Measurements from ENCODE around the gene AFG1L.
"Not testable (repeated sequence)": the region's sequence is repeated elsewhere in the genome, so short reads cannot be mapped to it uniquely, and the experiment has no call there.

Gene AFG1L

GRCh38 chr6:108350528-108350927 is 55.7 kb downstream of the AFG1L start:
- no peak for DNase-seq (ENCODE audit: low read depth)

GRCh38 chr6:108353853-108354252 is 59.0 kb downstream of the AFG1L start:
- DNase-seq (ENCODE audit: low read depth) = no peak

DNA sequence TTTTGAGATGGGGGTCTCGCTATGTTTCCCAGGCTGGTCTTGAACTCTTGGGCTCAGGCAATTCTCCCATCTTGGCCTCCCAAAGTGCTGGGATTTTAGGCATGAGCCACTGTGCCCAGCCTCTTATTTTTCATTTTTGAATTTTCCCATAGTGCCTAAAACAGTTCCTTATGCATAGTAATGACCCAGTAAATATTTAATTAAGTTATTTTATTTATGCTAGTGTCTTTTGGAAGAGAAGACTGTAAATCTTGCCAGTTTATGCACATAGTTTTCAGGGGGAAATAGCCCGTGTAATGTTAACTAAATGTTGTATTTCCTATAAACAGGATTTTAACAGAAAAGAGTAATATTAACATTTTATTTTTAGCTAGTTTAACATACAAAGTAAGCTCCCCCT is 60.3 kb downstream of the AFG1L start:
- DNase-seq (ENCODE audit: low read depth) = no peak

DNA sequence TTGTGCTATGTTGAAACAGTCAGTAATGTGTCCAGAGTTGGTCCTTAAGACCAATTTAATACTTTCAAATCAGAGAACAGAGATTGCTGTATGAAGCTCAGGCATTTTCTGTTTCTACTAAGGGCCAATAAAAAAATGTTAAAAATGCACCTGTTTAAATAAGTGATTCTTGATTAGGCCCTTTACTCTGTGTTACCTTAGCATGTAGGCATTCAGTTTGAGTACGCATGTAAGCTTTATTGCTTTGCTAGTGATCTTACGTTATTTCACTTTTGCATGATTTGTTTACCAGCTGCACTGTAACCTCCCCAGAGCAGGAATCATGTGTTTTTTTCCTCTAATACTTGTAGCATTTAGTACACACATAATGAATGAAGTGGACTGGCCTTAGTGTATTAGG is 61.0 kb downstream of the AFG1L start:
- no peak for DNase-seq (ENCODE audit: low read depth)

- DNase-seq (ENCODE audit: low read depth) = no peak
Measured at GRCh38 chr6:108359901-108360882, 65.3 kb downstream of the AFG1L start.

GRCh38 chr6:108360919-108361311 is 66.1 kb downstream of the AFG1L start:
- no peak for DNase-seq (ENCODE audit: low read depth)

DNA sequence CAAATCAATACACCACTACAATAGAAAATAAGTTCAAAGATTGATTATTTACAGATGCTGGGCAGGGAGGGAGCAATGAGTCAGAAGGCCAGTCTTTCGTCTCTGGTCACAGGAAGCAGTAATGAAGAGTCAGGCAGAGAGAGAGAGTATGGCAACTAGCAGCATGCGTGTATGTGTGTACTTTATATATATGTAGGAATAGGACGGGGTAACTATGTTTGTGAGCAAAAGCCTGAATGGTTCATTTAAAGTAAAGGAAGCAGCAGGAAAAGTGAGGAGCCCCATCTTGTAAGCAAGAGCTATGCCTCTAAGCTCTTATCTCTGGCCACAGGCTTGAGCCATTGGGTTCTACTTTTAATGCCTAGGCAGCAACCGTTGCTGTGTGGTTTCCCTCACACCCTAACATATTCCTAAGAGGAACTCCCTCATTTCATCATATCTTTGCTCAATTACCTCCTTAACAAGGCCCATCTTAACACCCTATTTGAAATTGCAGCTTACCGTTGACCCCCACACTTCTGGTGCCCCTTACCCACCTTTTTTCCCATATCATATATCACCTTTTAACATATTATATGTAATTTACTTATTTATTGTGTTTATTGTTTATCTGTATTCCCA is 66.6 kb downstream of the AFG1L start:
- DNase-seq (ENCODE audit: low read depth) = no peak

DNA sequence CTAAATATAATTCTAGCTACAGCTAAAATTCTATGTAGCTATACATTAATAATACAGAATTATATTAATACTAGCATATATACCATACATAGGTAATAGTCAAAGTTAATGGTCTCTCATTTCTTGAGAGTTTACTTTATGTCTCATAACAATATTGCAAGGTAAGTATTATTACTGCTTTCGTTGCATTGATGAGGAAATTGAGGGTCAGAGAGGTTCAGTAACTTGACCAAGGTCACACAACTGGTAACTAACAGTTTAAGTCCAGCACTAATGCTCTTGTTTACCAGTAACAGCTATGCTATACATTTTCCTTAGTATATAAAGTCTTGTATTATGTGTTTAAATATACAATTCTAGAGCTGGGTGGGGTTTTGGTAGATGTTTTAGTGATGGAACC is 67.6 kb downstream of the AFG1L start:
- DNase-seq (ENCODE audit: low read depth) = no peak

- DNase-seq (ENCODE audit: low read depth) = no peak
Measured at GRCh38 chr6:108363113-108363512, 68.3 kb downstream of the AFG1L start.

DNA sequence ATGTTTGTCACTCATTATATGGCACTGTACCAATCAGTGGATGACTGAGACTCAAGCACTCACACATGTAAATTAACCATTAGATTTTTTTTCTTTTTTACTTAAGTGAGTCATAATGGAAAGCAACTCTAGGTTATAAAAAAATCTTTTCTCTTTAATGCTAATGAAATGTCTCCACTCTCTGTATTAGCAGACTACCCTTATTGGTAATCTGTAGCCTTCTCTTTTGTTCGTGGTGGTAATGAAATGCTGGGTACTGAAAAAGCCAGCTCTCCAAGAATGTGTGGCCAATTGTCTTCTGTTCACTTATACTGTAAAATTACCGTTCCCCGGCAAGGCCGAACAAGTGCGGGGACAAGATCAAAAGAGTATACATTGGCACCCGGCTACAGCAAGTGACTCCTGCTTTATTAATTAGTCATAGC is 69.0 kb downstream of the AFG1L start:
- DNase-seq (ENCODE audit: low read depth) = no peak

GRCh38 chr6:108364470-108364869 is 69.6 kb downstream of the AFG1L start:
- DNase-seq (ENCODE audit: low read depth) = no peak

DNA sequence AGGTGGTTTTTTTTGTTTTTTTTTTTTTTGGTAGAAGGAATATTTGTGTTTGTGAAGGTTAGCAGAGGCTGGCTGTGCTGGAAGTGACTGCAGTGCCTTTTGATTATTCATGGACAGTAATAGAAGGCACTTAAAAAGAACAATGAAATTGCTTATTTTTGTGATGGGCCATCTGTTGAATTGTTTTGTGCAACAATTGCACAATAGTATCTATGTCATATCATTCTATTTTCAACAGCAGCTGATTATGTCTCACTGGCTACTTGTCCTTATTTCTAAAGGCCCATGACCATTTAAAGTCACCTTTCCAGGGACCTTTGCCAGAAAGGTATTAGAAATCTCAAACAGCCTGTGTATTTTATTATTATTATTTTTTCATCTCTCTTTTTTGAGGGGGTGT is 70.6 kb downstream of the AFG1L start:
- no peak for DNase-seq (ENCODE audit: low read depth)

DNA sequence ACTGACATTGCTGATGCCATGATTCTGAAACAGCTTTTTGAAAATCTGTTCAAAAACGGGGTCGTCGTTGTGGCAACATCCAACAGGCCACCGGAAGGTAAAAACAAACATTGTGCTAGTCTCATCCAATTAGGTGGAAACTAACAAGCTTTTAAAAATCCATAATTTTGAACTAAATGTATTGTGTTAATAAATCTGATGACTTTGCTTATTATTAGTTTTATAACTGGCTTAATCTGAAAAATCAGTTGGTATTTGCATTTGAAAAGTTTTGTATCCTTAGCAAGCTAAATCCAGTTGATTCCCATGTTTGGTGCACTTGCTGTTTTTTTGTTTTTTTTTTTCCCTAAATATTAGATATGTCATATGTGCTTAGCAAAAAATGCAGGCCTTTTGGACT is 71.4 kb downstream of the AFG1L start:
- DNase-seq (ENCODE audit: low read depth) = no peak

DNA sequence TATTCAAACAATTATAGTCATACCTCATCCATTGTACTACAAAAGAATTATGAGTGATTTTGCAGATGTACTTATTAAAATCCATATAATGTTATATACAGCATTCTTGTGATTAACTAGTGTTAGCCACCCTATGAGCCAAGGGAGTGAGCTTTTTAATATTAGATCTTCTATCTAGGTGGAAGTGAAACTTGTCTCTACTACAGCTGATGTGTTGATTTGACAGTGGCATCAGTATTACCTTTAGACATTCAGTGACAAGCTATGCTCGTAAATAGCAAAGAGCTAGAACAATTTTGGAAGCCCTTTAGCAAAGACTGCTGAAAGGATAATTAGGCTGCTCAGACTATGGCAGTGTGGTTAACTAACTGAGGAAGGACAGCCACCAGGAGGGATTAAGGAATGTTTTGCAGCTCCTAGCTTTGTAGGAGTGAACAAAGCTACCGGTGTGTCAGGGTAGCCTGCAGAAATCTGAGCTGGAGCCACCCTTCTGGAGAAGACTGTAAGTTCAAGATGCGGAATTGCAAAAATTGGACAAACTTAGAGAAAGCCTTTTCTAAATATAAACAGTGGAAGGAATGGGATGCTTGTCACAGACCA is 73.7 kb downstream of the AFG1L start:
- no peak for DNase-seq (ENCODE audit: low read depth)

DNA sequence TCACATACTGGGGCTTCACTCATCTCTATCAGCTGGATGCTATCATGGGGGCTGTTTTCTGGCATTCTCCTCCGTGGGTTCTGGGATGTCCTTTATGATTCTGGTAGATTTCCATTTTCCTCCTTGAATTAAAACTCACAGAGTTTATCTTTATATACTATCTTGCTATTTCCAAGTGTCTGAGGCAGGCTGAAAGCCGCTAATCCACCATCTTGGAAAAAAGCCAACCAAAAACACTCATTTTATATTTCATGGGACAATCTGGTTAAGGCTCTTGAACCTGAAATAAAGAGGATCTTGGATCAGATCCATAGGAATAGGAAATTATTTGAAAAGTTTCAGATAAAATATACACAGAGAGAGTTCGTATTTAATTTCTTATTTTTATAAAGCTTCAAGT is 86.0 kb downstream of the AFG1L start:
- DNase-seq (ENCODE audit: low read depth) = no peak

GRCh38 chr6:108383981-108384380 is 89.1 kb downstream of the AFG1L start:
- DNase-seq (ENCODE audit: low read depth) = no peak

GRCh38 chr6:108389190-108389589 is 94.3 kb downstream of the AFG1L start:
- not testable (repeated sequence) for DNase-seq (ENCODE audit: low read depth)

DNA sequence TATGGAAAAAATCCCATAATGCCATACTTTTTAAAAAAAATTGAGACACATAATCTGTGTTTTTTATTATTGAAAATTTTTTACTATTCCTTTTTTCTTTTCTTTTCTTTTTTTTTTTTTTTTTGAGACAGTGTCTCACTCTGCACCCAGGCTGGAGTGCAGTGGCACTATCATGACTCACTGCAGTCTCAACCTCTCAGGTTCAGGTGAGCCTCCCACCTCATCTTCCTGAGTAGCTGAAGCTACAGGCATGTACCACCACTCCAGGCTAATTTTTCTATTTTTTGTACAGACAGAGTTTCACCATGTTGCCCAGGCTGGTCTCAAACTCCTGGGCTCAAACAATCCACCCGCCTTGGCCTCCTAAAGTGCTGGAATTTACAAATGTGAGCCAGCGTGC is 100.4 kb downstream of the AFG1L start:
- no peak for DNase-seq (ENCODE audit: low read depth)

DNA sequence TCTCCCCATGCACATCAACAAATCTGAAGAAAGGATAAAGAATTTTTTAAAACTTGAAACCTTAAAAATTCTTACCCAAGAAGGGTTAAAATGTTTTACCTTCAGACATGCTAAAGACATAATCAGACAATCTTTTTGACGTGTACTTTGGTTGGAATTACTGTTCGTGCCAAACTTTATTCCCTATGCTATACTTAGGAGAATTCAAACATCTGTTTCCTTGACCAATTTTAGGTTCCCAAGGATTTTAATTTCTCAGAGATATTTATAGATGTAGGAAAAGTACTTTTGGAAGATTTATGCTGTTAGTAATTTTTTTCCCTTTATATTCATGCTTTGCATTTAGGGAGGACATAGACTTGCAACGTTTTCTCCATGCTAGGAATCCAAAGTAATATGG is 108.4 kb downstream of the AFG1L start:
- DNase-seq (ENCODE audit: low read depth) = no peak

DNA sequence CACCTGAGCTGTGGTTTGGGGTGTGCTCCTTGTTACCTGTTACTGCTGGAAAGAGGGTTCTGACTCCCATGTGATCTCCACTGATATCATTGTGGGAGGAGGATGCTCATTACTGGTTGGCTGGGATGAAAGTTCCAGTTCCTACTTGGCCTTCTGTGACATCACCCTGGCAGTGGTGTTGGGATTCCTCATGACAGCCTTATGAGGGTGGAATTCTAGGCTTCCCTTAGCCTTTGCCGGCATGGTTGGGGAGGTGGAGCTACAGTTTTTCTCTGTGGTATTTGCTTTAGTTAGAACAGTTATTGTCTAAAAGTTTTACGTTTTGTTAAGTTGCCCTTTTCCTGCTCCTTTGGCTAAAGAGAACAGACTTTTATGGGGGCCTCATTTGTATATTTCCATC is 112.1 kb downstream of the AFG1L start:
- DNase-seq (ENCODE audit: low read depth) = no peak

- DNase-seq (ENCODE audit: low read depth) = no peak
Measured at GRCh38 chr6:108407904-108408827, 113.3 kb downstream of the AFG1L start.

DNA sequence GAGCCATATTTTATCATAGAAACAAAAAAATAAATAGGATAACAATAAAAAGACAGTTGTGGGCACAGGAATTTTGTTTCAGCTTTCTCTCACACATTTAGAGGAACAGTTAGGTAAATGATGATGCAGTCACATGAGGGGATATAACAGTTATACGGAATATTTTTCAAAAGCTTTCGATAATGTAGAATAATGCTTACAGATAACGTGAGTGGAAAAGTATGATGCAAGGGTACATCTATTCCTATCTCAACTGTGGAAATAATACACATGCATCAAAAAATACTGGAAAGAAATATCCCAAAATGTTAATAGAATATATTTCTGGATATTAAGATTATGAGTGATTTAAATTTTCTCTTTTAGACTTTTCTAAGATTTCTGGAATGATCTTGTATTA is 114.0 kb downstream of the AFG1L start:
- no peak for DNase-seq (ENCODE audit: low read depth)
